Thyroid gland (tissue), 4 donors: ENCODE results near the gene CAP1. TPM values are rescaled to one million over a fixed set of nuclear protein-coding genes. Genes with fewer than 3 reads are reported as not detected.

Source experiments
- DNase-seq, 2 donors: peaks; one replicate each; pipeline ENCODE4 v3.0.0-alpha.2; 2019
- H3K27ac ChIP-seq, 3 donors: fragments of 200-600 bp; sonication (generic); 1 replicate in 2 of 3; 2 replicates in 1 of 3; pipeline ENCODE4 v1.5.1; 2016 to 2019; ENCODE audit warnings: mild to moderate bottlenecking in 1 of 3, moderate library complexity in 1 of 3
- H3K27me3 ChIP-seq: fragments of 200-600 bp; sonication (generic); one replicate; pipeline ENCODE4 v1.5.1; 2019
- H3K36me3 ChIP-seq, 2 donors: fragments of 200-600 bp; sonication (generic); one replicate each; pipeline ENCODE4 v1.5.1; 2016 to 2019
- H3K4me1 ChIP-seq, 2 donors: fragments of 200-600 bp; sonication (generic); one replicate each; pipeline ENCODE4 v1.5.1; 2017 to 2019
- H3K4me3 ChIP-seq, 3 donors: fragments of 200-600 bp; sonication (generic); replicated peaks in 1 of 3; 1 replicate in 2 of 3; 2 replicates in 1 of 3; pipeline ENCODE4 v1.5.1; 2016; ENCODE audit warnings: mild to moderate bottlenecking in 1 of 3
- H3K9me3 ChIP-seq: fragments of 200-600 bp; sonication (generic); one replicate; pipeline ENCODE4 v1.5.1; 2017
- CTCF ChIP-seq, 6 experiments: fragments of 200-600 bp in 3 of 6; fragments of 450-650 bp in 3 of 6; sonication (generic) in 3 of 6; IDR thresholded peaks; one replicate each; pipeline ENCODE4 v1.5.1; 2016 to 2019; ENCODE audit warnings: antibody characterized with exemption in 6 of 6, mild to moderate bottlenecking in 2 of 6, inconsistent platforms in 1 of 6, moderate library complexity in 1 of 6
- POLR2A ChIP-seq, 2 donors: fragments of 450-650 bp; IDR thresholded peaks; one replicate each; pipeline ENCODE4 v1.6.1; 2017; ENCODE audit warnings: antibody characterized with exemption in 2 of 2, mild to moderate bottlenecking in 2 of 2, moderate library complexity in 1 of 2
- WGBS, 2 donors: methylation state at CpG; one replicate each; pipeline ENCODE4 v1.1.5; 2017; 5-methylcytosine and 5-hydroxymethylcytosine counted together
- intact Hi-C: fragments of 100-400 bp; cut with DNase I; formaldehyde crosslinking; loops from one replicate; pipeline ENCODE4 v1.15.1; 2023
- total RNA-seq, 4 donors: library from RNA; depleted of rRNA; stranded (reverse); fragments of >200 nt; gene quantifications; one replicate each; pipeline ENCODE4 v1.2.3, GENCODE V29; 2016

The CAP1 gene
- total RNA-seq, 4 donors from 2014 or later = 204 to 247 (median 227) TPM

GRCh38 chr1:40120128-40120527 is 79.6 kb downstream of the CAP1 start:
- no peaks in the 10 kb centered on the region for H3K9me3 ChIP-seq
- H3K36me3 ChIP-seq = no peaks in the 10 kb centered on the region
- intact Hi-C loops = no loop called here
- no peaks in the 10 kb centered on the region for H3K4me1 ChIP-seq
- WGBS, 2 donors = 86 to 87% methylated on average over 7 of the region's 7 CpGs
- H3K27me3 ChIP-seq = no peaks in the 10 kb centered on the region
- no peak for DNase-seq
- TF ChIP-seq POLR2A (IDR thresholded peaks at IDR 0.05) (no peak), CTCF (IDR thresholded peaks at IDR 0.05) (no peak)
- no peak overlapping the region for H3K27ac ChIP-seq
- H3K4me3 ChIP-seq = no peak overlapping the region

Other genes with a start within 250 kb of the CAP1 start
- gene TRIT1, start 157.2 kb upstream of the CAP1 start, total RNA-seq = 10 to 100 TPM; 22.6 to 35.2 (median 25.3) TPM
- 1 to 10 TPM; 1.4 to 3.9 (median 3.5) TPM for gene MYCL, start 138.8 kb upstream of the CAP1 start, total RNA-seq
- gene MFSD2A, start 85.6 kb upstream of the CAP1 start, total RNA-seq = 10 to 100 TPM in 2 of 4 donors, 1 to 10 TPM in 2; 8.9 to 60.8 (median 16.5) TPM
- 10 to 100 TPM; 58.1 to 77.7 (median 64.2) TPM for gene PPT1, start 56.5 kb downstream of the CAP1 start, total RNA-seq
- 10 to 100 TPM; 17.3 to 31.0 (median 21.2) TPM for gene RLF, start 120.7 kb downstream of the CAP1 start, total RNA-seq
- gene TMCO2, start 207.2 kb downstream of the CAP1 start, total RNA-seq = not detected
- gene ZMPSTE24, start 217.5 kb downstream of the CAP1 start, total RNA-seq = 10 to 100 TPM; 45.1 to 61.7 (median 56.7) TPM